ENCODE measurements around the gene CLDN16.

Gene CLDN16

GRCh38 chr3:190387578-190388213 lies at the start of gene CLDN16:
CLDN16 (plus strand) TSS chr3:190388163; CDS start chr3:190388330, 167 bp downstream.
- DNase-seq (ENCODE audit: low spot score), result no peak

GRCh38 chr3:190338717-190339116 lies 49.2 kb upstream of the CLDN16 start:
- DNase-seq (ENCODE audit: low spot score), result no peak

- no peak for DNase-seq (ENCODE audit: low spot score)
These were observed 48.8 kb upstream of the CLDN16 start for GRCh38 chr3:190339130-190339529.

GRCh38 chr3:190340071-190340470 lies 47.9 kb upstream of the CLDN16 start:
- no peak for DNase-seq (ENCODE audit: low spot score)

GRCh38 chr3:190345027-190345821 lies 42.7 kb upstream of the CLDN16 start:
- no peak for DNase-seq (ENCODE audit: low spot score)

- DNase-seq (ENCODE audit: low spot score), result no peak
These were observed 42.1 kb upstream of the CLDN16 start for GRCh38 chr3:190345878-190346277.

- DNase-seq (ENCODE audit: low spot score), result no peak
These were observed 41.4 kb upstream of the CLDN16 start for GRCh38 chr3:190346541-190346940.

- DNase-seq (ENCODE audit: low spot score), result no peak
These were observed 35.0 kb upstream of the CLDN16 start for GRCh38 chr3:190352861-190353457.

GRCh38 chr3:190356246-190356645 lies 31.7 kb upstream of the CLDN16 start:
- no peak for DNase-seq (ENCODE audit: low spot score)

- no peak for DNase-seq (ENCODE audit: low spot score)
These were observed 30.5 kb upstream of the CLDN16 start for GRCh38 chr3:190357468-190357867.

GRCh38 chr3:190359813-190360212 lies 28.1 kb upstream of the CLDN16 start:
- no peak for DNase-seq (ENCODE audit: low spot score)

- no peak for DNase-seq (ENCODE audit: low spot score)
These were observed 27.7 kb upstream of the CLDN16 start for GRCh38 chr3:190360228-190360627.

GRCh38 chr3:190361791-190362190 lies 26.2 kb upstream of the CLDN16 start:
- no peak for DNase-seq (ENCODE audit: low spot score)

- no peak for DNase-seq (ENCODE audit: low spot score)
These were observed 25.7 kb upstream of the CLDN16 start for GRCh38 chr3:190362258-190362657.

GRCh38 chr3:190366133-190366532 lies 21.8 kb upstream of the CLDN16 start:
- no peak for DNase-seq (ENCODE audit: low spot score)

- no peak for DNase-seq (ENCODE audit: low spot score)
These were observed 19.1 kb upstream of the CLDN16 start for GRCh38 chr3:190368881-190369280.

GRCh38 chr3:190369668-190370295 lies 18.2 kb upstream of the CLDN16 start:
- no peak for DNase-seq (ENCODE audit: low spot score)

GRCh38 chr3:190370369-190370768 lies 17.6 kb upstream of the CLDN16 start:
- DNase-seq (ENCODE audit: low spot score), result no peak

- DNase-seq (ENCODE audit: low spot score), result no peak
These were observed 16.8 kb upstream of the CLDN16 start for GRCh38 chr3:190371152-190371551.

- DNase-seq (ENCODE audit: low spot score), result no peak
These were observed 12.7 kb upstream of the CLDN16 start for GRCh38 chr3:190375246-190375645.

GRCh38 chr3:190375671-190376070 lies 12.3 kb upstream of the CLDN16 start:
- DNase-seq (ENCODE audit: low spot score), result no peak

GRCh38 chr3:190378240-190378891 lies 9.6 kb upstream of the CLDN16 start:
- no peak for DNase-seq (ENCODE audit: low spot score)

Data from pons (tissue), 1 donor.